ENCODE measurements around the gene DEFB114. TPM values are rescaled to one million over a fixed set of nuclear protein-coding genes. Genes with fewer than 3 reads are reported as not detected.

DEFB114 gene
- total RNA-seq, 1 donor, result not detected

GRCh38 chr6:49923826-49924225 is 40.1 kb downstream of the DEFB114 start:
- no peak overlapping the region for H3K4me3 ChIP-seq (ENCODE audit: low read depth, low read length)
- no peak for DNase-seq (ENCODE audit: low read depth)
- TF ChIP-seq CTCF (IDR thresholded peaks at IDR 0.05; ENCODE audit: insufficient read depth, low read length), result no peak

GRCh38 chr6:49919935-49920644 is 43.9 kb downstream of the DEFB114 start:
- DNase-seq (ENCODE audit: low read depth), result no peak
- no peak for TF ChIP-seq CTCF (IDR thresholded peaks at IDR 0.05; ENCODE audit: insufficient read depth, low read length)
- H3K4me3 ChIP-seq (ENCODE audit: low read depth, low read length), result no peak overlapping the region

GRCh38 chr6:49919261-49919660 is 44.7 kb downstream of the DEFB114 start:
- TF ChIP-seq CTCF (IDR thresholded peaks at IDR 0.05; ENCODE audit: insufficient read depth, low read length), result no peak
- no peak for DNase-seq (ENCODE audit: low read depth)

GRCh38 chr6:49918787-49919186 is 45.2 kb downstream of the DEFB114 start:
- no peak for DNase-seq (ENCODE audit: low read depth)
- H3K4me3 ChIP-seq (ENCODE audit: low read depth, low read length), result no peak overlapping the region
- no peak for TF ChIP-seq CTCF (IDR thresholded peaks at IDR 0.05; ENCODE audit: insufficient read depth, low read length)

More at GRCh38 chr6:49919261-49919660, 44.7 kb downstream of the DEFB114 start:
- H3K4me3 ChIP-seq (ENCODE audit: low read depth, low read length), result no peak overlapping the region

- no peak for TF ChIP-seq CTCF (IDR thresholded peaks at IDR 0.05; ENCODE audit: insufficient read depth, low read length)
- no peak for DNase-seq (ENCODE audit: low read depth)
- no peak overlapping the region for H3K4me3 ChIP-seq (ENCODE audit: low read depth, low read length)
These were observed 48.9 kb downstream of the DEFB114 start for GRCh38 chr6:49915035-49915434.

GRCh38 chr6:49913636-49914375 is 50.2 kb downstream of the DEFB114 start:
- DNase-seq (ENCODE audit: low read depth), result no peak
- H3K4me3 ChIP-seq (ENCODE audit: low read depth, low read length), result no peak overlapping the region
- no peak for TF ChIP-seq CTCF (IDR thresholded peaks at IDR 0.05; ENCODE audit: insufficient read depth, low read length)

Measured in fibroblast of the aortic adventitia (primary cell).